Bronchial epithelial cell (primary cell): ENCODE results near the gene KCNG3. TPM values are rescaled to one million over a fixed set of nuclear protein-coding genes. Genes with fewer than 3 reads are reported as not detected.
A peak's percentile ranks its signal among the peaks of the same experiment; 100 is the strongest.

ENCODE experiments used
- DNase-seq: peaks from one replicate; pipeline ENCODE4 v3.0.0-alpha.2; 2010; ENCODE audit warnings: low read depth
- FAIRE-seq: peaks from 2 replicates; lab custom pipeline; 2011; peaks lifted over from hg19 to GRCh38; lab: Jason Lieb, UNC
- H3K27me3 ChIP-seq: 2 replicates; pipeline ENCODE4 v1.5.1; 2011; ENCODE audit warnings: low read length; ENCODE audit not compliant: control insufficient read depth, insufficient read depth
- H3K36me3 ChIP-seq: 2 replicates; pipeline ENCODE4 v1.5.1; 2011; ENCODE audit warnings: low read length; ENCODE audit not compliant: control insufficient read depth, insufficient read depth
- H3K4me3 ChIP-seq: 2 replicates; pipeline ENCODE4 v1.5.1; 2011; ENCODE audit warnings: mild to moderate bottlenecking, low read depth, low read length, control low read depth
- total RNA-seq: library from RNA; depleted of rRNA; stranded (reverse); fragments of >200 nt; gene quantifications from 2 replicates; pipeline ENCODE4 v1.2.1, GENCODE V29; 2014
- TF ChIP-seq, protein P1 (sequence below): IDR thresholded peaks from 2 replicates; pipeline ENCODE4 v1.5.1; 2011; ENCODE audit warnings: mild to moderate bottlenecking, moderate library complexity, low read length, control low read depth, inconsistent platforms; ENCODE audit not compliant: insufficient read depth, severe bottlenecking

The KCNG3 gene
- total RNA-seq, 1 donor from 2014 or later, result not detected

DNA sequence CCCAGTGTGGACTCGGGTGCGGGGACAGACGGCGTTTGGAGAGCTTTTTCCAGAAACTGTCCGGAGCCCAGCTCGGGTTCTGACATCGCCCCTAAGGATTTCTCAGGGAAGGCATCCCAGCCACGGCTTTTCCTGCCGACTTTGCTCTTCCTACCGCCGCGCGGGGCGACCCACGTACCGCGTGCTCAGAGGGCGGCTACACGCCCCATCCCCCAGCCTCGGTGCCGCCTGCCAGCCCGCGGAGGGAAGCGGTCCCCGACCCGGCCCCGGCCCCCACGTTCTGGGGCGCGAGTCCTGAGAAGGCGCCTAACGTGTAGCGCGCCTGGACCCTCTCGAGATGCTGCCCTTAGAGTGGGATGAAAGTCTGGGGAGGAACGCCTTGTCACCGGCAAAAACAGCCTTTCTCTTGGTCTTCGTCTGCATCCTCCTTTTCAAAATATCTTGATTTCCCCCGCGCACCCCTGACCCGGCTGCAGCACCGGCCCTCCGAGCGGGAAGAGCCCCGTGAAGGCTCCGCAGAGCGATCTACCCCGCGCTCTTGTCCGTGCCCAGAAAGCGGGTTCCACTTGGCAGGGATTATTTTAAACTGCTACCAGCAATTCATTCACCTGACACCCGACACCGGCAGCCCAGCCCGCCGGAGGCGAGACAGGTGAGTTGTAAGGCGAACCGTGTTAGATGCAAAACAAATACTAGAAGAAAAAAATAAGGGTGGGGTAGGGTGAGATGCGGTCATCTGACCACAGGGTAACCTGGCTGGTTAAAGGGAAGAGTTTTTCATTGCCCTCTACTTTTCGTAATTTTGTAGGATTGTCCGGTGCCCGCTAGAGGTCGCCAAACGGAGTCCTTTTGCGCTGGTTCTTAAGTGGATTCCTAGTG lies 812 bp upstream of the KCNG3 start:
- Histone ChIP-seq H3K4me3 (peak overlapping the region; percentile 32), H3K27me3 (peaks cover 15% of the 10 kb centered on the region), H3K36me3 (no peaks in the 10 kb centered on the region)
- FAIRE-seq, result no peak
- TF ChIP-seq, protein P1, sequence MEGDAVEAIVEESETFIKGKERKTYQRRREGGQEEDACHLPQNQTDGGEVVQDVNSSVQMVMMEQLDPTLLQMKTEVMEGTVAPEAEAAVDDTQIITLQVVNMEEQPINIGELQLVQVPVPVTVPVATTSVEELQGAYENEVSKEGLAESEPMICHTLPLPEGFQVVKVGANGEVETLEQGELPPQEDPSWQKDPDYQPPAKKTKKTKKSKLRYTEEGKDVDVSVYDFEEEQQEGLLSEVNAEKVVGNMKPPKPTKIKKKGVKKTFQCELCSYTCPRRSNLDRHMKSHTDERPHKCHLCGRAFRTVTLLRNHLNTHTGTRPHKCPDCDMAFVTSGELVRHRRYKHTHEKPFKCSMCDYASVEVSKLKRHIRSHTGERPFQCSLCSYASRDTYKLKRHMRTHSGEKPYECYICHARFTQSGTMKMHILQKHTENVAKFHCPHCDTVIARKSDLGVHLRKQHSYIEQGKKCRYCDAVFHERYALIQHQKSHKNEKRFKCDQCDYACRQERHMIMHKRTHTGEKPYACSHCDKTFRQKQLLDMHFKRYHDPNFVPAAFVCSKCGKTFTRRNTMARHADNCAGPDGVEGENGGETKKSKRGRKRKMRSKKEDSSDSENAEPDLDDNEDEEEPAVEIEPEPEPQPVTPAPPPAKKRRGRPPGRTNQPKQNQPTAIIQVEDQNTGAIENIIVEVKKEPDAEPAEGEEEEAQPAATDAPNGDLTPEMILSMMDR, result peak; percentile 85
- DNase-seq, result peak; percentile 87

DNA sequence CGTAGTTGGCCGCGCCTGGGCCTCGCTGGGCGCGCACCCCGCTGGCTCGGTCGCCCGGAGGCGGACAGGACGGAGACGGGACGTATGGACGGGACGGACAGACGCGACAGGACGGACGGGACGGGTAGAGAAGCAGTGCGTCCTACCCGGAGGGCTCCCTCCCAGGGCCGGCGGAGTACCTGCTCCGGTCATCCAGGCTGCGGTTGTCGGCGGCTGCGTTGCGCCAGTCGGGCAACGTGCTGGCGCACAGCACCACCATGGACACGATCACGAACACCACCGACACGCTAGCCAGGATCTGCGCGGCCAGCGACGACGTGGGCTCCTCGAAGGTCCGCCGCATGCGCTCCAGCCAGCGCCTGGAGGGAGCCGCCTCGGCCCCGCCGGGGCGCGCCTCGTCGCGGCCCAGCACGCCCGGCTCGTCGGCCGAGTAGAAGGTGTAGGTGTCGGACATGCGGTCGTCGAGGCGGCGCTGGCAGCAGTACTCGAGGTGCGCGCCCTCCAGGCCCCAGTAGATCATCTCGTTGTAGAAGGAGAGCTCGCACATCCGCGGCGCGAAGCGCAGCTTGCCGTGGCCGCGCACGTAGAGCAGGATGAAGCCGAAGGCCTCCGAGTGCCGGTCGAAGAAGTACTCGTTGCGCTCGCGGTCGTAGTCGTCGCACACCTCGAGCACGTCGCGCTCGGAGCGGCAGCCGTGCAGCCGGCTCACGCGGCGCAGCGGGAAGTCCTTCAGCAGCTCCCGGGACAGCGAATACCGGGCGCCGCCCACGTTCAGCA lies 903 bp downstream of the KCNG3 start:
- DNase-seq (no peak), FAIRE-seq (no peak)
- H3K27me3 ChIP-seq, result peaks cover 15% of the 10 kb centered on the region
- no peaks in the 10 kb centered on the region for H3K36me3 ChIP-seq
- TF ChIP-seq, protein P1, result no peak
- no peak overlapping the region for H3K4me3 ChIP-seq

DNA sequence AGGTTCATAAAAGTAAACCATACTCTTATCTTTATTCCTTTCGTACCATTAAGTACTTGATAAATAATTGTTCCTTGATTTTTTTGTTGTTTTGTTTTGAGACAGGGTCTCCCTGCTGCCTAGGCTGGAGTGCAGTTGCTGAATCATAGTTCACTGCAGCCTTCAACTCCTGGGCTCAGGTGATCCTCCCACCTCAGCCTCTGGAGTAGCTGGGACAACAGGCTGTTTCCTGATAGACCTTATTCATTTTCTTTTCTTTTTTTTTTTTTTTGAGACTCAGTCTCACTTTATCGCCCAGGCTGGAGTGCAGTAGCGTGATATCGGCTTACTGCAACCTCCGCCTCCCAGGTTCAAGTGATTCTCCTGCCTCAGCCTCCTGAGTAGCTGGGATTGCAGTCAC lies 5.5 kb downstream of the KCNG3 start:
- FAIRE-seq (no peak), DNase-seq (no peak)
- TF ChIP-seq, protein P1, result no peak
- peaks cover 16% of the 10 kb centered on the region for H3K27me3 ChIP-seq
- no peaks in the 10 kb centered on the region for H3K36me3 ChIP-seq
- no peak overlapping the region for H3K4me3 ChIP-seq

DNA sequence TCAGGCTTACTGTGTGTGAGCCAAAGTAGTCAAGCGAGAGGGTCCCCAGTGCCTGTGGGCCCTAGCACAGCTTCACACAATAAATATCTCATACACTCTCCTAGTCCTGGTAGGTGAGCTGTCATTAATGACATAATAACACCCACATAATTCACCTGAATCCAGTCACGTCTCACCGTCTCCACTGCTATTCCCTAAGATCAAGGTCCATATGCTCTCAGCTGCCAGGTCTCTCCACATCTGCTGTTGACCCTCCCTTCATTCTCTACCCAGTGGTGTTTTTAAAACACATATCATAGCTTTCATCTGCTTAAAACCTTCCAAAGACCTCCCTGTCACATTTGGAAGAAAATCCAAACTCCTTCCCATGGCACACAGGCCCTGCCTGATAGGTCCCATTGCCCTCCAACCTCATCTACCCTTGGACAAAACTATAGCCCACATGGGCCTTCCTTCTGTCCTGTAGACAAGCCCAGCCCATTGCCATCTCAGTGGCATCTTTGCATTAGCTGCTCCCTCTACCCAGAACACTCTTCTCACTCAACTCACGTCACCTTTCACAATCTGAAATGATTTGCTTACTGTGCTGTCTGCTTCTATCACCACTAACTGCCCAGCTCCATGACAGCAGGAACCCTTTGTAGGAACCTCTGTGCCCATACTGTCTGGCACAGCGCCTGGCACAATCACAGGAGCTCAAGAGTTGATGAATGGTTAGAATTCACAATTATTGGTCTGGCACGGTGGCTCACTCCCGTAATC lies 7.5 kb downstream of the KCNG3 start:
- DNase-seq, result no peak
- Histone ChIP-seq H3K36me3 (no peaks in the 10 kb centered on the region), H3K4me3 (no peak overlapping the region), H3K27me3 (peaks cover 6% of the 10 kb centered on the region)
- FAIRE-seq, result no peak
- TF ChIP-seq, protein P1, result no peak

DNA sequence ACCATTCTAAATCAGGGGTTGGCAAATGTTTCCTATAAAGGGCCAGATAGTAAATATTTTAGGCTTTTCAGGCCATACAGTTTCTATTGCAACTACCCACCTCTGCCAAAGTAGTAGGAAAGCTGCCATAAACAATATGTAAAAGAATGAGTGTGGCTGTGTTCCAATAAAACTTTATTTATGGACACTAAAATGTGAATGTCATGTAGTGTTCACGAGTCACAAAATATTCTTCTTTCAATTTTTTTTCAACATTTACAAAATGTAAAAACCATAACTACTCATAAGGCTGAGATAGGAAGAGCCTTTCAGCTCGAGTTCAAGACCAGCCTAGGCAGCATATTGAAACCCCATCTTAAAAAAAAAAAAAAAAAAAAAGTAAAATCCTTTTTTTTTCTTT lies 13.4 kb downstream of the KCNG3 start:
- TF ChIP-seq, protein P1, result no peak
- DNase-seq (no peak), FAIRE-seq (no peak)
- H3K36me3 ChIP-seq, result no peaks in the 10 kb centered on the region
- H3K27me3 ChIP-seq, result no peaks in the 10 kb centered on the region
- no peak overlapping the region for H3K4me3 ChIP-seq
